Natural killer cell (primary cell): ENCODE results near the gene INSL3. TPM values are rescaled to one million over a fixed set of nuclear protein-coding genes. Genes with fewer than 3 reads are reported as not detected.
"Not testable (repeated sequence)": the region's sequence is repeated elsewhere in the genome, so short reads cannot be mapped to it uniquely, and the experiment has no call there.

Experiments used
- ATAC-seq, 3 donors: fragments of 150-1000 bp in 2 of 3; fragments of 200-7000 bp in 1 of 3; cut with Tn5 transposase; 1 replicate in 1 of 3; 2 replicates in 2 of 3; pipeline ENCODE4 v1.10.0; 2021; ENCODE audit warnings: mild to moderate bottlenecking in 2 of 3, moderate library complexity in 2 of 3
- DNase-seq, 2 donors: peaks; one replicate each; pipeline versions ENCODE4 v3.0.0 to v3.0.0-alpha.2; 2013 to 2021; ENCODE audit warnings: mixed read lengths in 1 of 2
- H3K27ac ChIP-seq: one replicate; pipeline ENCODE4 v1.5.1; 2013; ENCODE audit warnings: mild to moderate bottlenecking, low read length
- H3K27me3 ChIP-seq: one replicate; pipeline ENCODE4 v1.6.1; 2013; ENCODE audit warnings: low read length; ENCODE audit not compliant: control insufficient read depth, insufficient read depth
- H3K36me3 ChIP-seq: one replicate; pipeline ENCODE4 v1.6.1; 2013; ENCODE audit warnings: low read length; ENCODE audit not compliant: control insufficient read depth, insufficient read depth
- H3K4me1 ChIP-seq: one replicate; pipeline ENCODE4 v1.6.1; 2013; ENCODE audit warnings: low read length; ENCODE audit not compliant: control insufficient read depth, insufficient read depth
- H3K4me3 ChIP-seq: one replicate; pipeline ENCODE4 v1.5.1; 2013; ENCODE audit warnings: low read length
- H3K9me3 ChIP-seq: one replicate; pipeline ENCODE4 v1.6.1; 2013; ENCODE audit warnings: low read length; ENCODE audit not compliant: control insufficient read depth, insufficient read depth
- H3K27ac Mint-ChIP-seq, 2 donors: one replicate each; pipeline ENCODE4 v1.8.0; 2022; ENCODE audit warnings: mild to moderate bottlenecking in 2 of 2, mixed read lengths in 2 of 2, moderate library complexity in 1 of 2
- H3K27me3 Mint-ChIP-seq, 2 donors: one replicate each; pipeline ENCODE4 v1.8.0; 2022; ENCODE audit warnings: low read depth in 2 of 2, mixed read lengths in 2 of 2
- H3K36me3 Mint-ChIP-seq: one replicate; pipeline ENCODE4 v1.8.0; 2022; ENCODE audit warnings: mixed read lengths
- H3K4me1 Mint-ChIP-seq, 2 donors: one replicate each; pipeline ENCODE4 v1.8.0; 2022; ENCODE audit warnings: mixed read lengths in 2 of 2
- H3K4me3 Mint-ChIP-seq: one replicate; pipeline ENCODE4 v1.8.0; 2022; ENCODE audit warnings: mild to moderate bottlenecking, moderate library complexity, mixed read lengths
- H3K9me3 Mint-ChIP-seq, 2 donors: one replicate each; pipeline ENCODE4 v1.8.0; 2022; ENCODE audit warnings: mixed read lengths in 2 of 2
- CTCF ChIP-seq: fragments of 200-600 bp; IDR thresholded peaks from one replicate; pipeline ENCODE4 v1.8.0; 2022; ENCODE audit warnings: antibody characterized with exemption
- WGBS: methylation state at CpG from one replicate; pipeline ENCODE4 v1.1.7; 2013; ENCODE audit warnings: missing lambda C conversion rate; ENCODE audit not compliant: insufficient coverage; 5-methylcytosine and 5-hydroxymethylcytosine counted together
- intact Hi-C: fragments of 100-400 bp; cut with micrococcal nuclease; formaldehyde crosslinking; loops from one replicate; pipeline ENCODE4 v1.14.2; 2022
- total RNA-seq, 4 donors: library from RNA; stranded (reverse); fragments of 120-200 nt in 1 of 4; gene quantifications; one replicate each; pipeline versions ENCODE4 v1.2.3 to v1.2.4, GENCODE V29; 2013 to 2022

Gene INSL3
- total RNA-seq, 3 donors from 2014 or later (not counting 1 experiment from before 2014, with no cell fraction given), result 1.5 to 2.9 (median 1.7) TPM

- Histone ChIP-seq H3K4me3 (no peak overlapping the region), H3K27ac (no peak overlapping the region), H3K36me3 (peaks cover 41% of the 10 kb centered on the region), H3K27me3 (peaks cover 1% of the 10 kb centered on the region), H3K4me1 (peaks cover 9% of the 10 kb centered on the region), H3K9me3 (no peaks in the 10 kb centered on the region)
- DNase-seq (no peak), ATAC-seq (no peak)
- Mint-ChIP-seq H3K4me3 (no peak overlapping the region), H3K36me3 (no peaks in the 10 kb centered on the region), H3K9me3 (no peaks in the 10 kb centered on the region), H3K4me1 (peaks cover 5 to 14% of the 10 kb centered on the region in 2 donors), H3K27me3 (peaks cover 2 to 3% of the 10 kb centered on the region in 2 donors), H3K27ac (peak overlapping the region in 1 of 2 donors; percentile 33)
- 93% methylated on average over 2 of the region's 2 CpGs for WGBS
- no peak for TF ChIP-seq CTCF
- intact Hi-C loops, result no loop called here
Measured at GRCh38 chr19:17788632-17789031, 32.7 kb downstream of the INSL3 start.

GRCh38 chr19:17787274-17787913, 33.9 kb downstream of the INSL3 start:
- Mint-ChIP-seq H3K36me3 (no peaks in the 10 kb centered on the region), H3K27me3 (no peaks in the 10 kb centered on the region), H3K9me3 (no peaks in the 10 kb centered on the region), H3K4me3 (peak overlapping the region; percentile 17), H3K4me1 (peaks cover 5 to 14% of the 10 kb centered on the region in 2 donors), H3K27ac (no peak overlapping the region)
- H3K27me3 ChIP-seq, result no peaks in the 10 kb centered on the region
- ATAC-seq (no peak), DNase-seq (no peak)
- intact Hi-C loops, result no loop called here
- 97% methylated on average over 14 of the region's 14 CpGs for WGBS
- no peak overlapping the region for H3K4me3 ChIP-seq
- no peaks in the 10 kb centered on the region for H3K9me3 ChIP-seq
- no peak for TF ChIP-seq CTCF
- H3K36me3 ChIP-seq, result peaks cover 45% of the 10 kb centered on the region
- peaks cover 9% of the 10 kb centered on the region for H3K4me1 ChIP-seq
- H3K27ac ChIP-seq, result no peak overlapping the region

GRCh38 chr19:17784201-17785008, 36.9 kb downstream of the INSL3 start:
- 78% methylated on average over 32 of the region's 32 CpGs for WGBS
- Histone ChIP-seq H3K36me3 (peaks cover 52% of the 10 kb centered on the region), H3K9me3 (no peaks in the 10 kb centered on the region), H3K27ac (no peak overlapping the region), H3K4me3 (no peak overlapping the region), H3K27me3 (no peaks in the 10 kb centered on the region), H3K4me1 (peaks cover 3% of the 10 kb centered on the region)
- H3K27ac Mint-ChIP-seq, result no peak overlapping the region
- peaks cover 0 to 14% of the 10 kb centered on the region in 2 donors for H3K4me1 Mint-ChIP-seq
- no peaks in the 10 kb centered on the region for H3K36me3 Mint-ChIP-seq
- H3K9me3 Mint-ChIP-seq, result no peaks in the 10 kb centered on the region
- H3K27me3 Mint-ChIP-seq, result no peaks in the 10 kb centered on the region
- no peak overlapping the region for H3K4me3 Mint-ChIP-seq
- intact Hi-C loops, result loop anchor here (2.0 kb wide), 2 partner anchors 70 to 80 kb away; no protein-coding TSS in a partner anchor
- ATAC-seq (peak; percentile 71 to 89 (median 83)), DNase-seq (peak; percentile 66 to 85)
- peak; percentile 80 for TF ChIP-seq CTCF

- not testable (repeated sequence) for DNase-seq, H3K9me3 ChIP-seq, H3K36me3 Mint-ChIP-seq, H3K4me3 Mint-ChIP-seq, H3K4me3 ChIP-seq, H3K27me3 ChIP-seq, H3K27me3 Mint-ChIP-seq, H3K27ac Mint-ChIP-seq, ATAC-seq, H3K9me3 Mint-ChIP-seq, H3K27ac ChIP-seq
- H3K4me1 Mint-ChIP-seq, result peaks cover 5 to 21% of the 10 kb centered on the region in 2 donors
- peaks cover 10% of the 10 kb centered on the region for H3K4me1 ChIP-seq
- whole genome bisulfite sequencing, result 96% methylated on average over 5 of the region's 5 CpGs
- intact Hi-C loops, result loop anchor here (2.0 kb wide), 2 partner anchors 71 to 79 kb away; no protein-coding TSS in a partner anchor
- H3K36me3 ChIP-seq, result peaks cover 48% of the 10 kb centered on the region
Measured at GRCh38 chr19:17783721-17784120, 37.6 kb downstream of the INSL3 start.
